HCEC 1CT (cell line): ENCODE data around the gene FIGNL1.
A peak's percentile ranks its signal among the peaks of the same experiment; 100 is the strongest.

Experiments
- DNase-seq: peaks from one replicate; pipeline ENCODE4 v3.0.0-alpha.2; 2017

FIGNL1 gene

DNA sequence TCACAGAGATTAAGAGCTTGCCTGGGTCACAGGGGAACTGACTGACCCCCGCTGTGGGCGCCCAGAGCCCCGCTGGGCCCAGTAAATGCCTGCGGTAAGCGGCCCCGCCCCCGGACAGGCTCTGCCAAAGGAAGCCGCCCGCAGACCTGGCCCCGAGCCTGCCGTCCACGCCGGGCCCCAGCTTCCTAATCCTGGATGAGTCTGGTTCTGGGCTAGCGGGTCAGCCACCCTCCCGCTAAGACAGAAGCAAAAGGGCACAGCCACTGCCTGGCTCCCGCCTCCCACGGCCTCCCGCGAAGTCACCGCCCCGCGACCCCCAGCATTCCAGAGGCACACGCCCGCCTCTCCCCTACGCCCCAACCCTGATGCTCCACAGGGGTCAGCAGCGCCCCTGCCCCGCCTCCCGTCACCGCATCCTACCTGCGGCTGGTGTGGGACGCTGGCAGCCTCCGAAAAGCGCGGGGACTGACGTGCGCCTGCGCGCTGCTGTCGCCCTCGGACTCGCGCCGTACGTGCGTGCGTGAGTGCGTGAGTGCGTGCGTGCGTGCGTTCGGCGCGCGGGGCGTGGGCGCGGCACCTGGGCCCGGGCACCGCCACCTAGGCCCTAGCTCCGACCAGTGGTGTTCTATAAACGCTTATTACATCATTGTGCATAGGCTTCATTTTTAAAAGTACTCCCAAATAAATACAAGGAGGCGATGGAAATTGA, at the start of gene FIGNL1:
TSS of gene FIGNL1 (minus strand) at position 470 of the 709 bp plus-strand sequence. CDS start 3,063 bp downstream, outside the sequence.
- peak; percentile 71 for DNase-seq

GRCh38 chr7:50499092-50499491, 48.9 kb upstream of the FIGNL1 start:
- DNase-seq = no peak

DNA sequence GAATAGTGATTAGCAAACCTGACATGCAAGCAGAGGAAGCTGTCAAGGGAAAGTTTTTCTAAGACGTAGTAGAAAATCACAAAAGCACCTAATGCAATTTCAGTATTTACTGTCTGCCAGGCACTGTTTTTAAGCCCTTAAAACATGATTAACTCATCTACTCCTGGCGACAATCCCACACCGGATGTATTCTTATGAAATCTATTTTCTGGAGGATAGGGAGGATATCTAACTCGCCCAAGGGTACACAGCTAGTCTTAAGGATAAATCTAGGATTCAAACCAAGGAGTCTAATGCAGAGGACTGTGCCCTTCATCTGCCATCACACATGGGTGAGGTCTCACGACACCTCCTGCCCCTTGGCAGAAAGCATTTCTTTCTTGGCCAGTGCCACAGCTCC, 47.8 kb upstream of the FIGNL1 start:
- DNase-seq = peak; percentile 70

GRCh38 chr7:50497068-50497642, 47.0 kb upstream of the FIGNL1 start:
- DNase-seq = peak; percentile 45

- DNase-seq = no peak
Measured at GRCh38 chr7:50496569-50496968, 46.4 kb upstream of the FIGNL1 start.

DNA sequence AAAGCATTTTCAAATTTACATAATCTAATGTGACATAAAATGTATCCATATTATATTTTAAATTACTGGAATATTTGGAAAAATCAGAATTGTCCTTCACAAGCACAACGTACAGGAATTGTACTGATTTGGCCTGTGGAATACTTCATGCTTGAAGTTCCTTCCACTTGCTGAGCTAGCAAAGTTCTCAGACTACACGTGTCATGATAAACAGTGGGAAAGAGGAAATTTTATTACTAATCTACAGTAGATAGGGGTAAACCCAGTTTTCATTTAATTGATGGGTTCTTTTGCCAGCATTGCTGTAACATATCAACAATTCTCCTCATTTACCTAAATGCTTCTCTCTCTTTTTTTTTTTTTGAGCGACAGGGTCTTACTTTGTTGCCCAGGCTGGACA, 45.6 kb upstream of the FIGNL1 start:
- no peak for DNase-seq

DNA sequence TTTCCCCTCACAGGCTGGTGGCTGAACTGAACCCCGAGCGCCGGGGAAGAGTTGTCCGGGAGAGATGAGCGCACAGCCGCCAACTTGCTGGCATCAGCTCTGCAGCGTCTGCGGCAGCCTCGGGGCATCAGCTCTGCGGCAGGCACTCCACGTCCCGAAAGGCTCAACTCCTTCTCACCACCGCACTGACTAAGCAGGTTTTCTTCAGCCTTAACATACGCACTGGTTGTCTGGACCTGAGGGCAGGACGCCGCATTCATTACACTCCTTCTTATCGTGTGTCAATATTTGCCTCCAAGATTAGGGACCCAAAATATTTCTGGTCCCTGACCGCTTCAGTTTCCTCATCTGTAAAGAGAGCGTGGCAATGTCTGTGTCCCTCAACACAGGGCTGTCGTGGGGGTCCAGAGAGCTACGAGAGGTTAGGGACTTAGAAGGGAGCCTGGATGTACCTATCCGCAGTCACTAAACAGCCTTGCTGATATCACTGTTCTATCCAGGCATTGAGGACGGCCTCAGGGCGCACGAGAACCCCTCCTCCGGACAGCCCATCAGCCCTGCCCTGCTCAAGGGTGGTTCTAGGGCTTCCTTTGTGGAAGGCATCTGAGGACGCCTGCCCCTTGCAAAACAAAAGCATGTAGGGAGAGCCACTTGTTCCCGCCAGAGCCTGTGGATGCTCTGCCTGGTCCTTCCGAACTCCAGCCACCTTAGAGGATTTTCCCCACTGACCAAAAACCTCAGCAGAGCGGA, 42.8 kb upstream of the FIGNL1 start:
- DNase-seq = no peak

DNA sequence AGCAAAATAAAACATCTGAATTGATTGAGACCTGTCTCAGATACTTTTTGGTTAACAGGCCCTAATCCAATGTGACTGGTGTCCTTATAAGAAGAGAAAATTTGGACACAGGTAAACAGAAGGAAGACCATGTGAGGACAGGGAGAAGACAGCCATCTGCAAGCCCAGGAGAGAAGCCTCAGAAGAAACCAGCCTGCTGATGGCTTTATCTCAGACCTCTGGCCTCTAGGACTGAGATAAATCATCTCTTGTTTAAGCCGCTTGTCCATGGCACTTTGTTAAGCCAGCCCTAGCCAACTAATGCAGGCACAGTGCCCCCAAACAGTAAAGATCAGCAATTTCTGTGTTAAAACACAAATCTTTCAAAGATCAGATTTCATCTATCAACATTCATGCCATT, 41.8 kb upstream of the FIGNL1 start:
- DNase-seq = no peak

- no peak for DNase-seq
Measured at GRCh38 chr7:50491209-50491608, 41.1 kb upstream of the FIGNL1 start.

DNA sequence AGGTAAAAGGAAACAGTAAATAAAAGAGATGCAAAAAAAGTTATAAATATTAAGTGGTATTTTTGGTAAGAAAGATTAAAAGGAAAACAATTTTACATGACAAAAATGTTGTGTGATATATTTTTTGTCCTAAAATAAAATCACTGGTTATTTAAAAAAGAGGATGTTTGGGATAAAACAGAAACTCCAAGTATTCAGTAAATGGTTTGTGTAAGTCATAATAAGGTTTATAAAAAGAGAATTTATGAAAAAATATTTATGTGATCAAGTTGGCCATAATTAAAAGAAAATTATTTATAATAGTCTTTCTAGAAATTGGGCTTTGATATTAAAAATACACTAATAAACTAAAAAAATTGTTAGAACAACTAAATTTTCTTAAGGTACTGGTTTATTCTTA, 38.2 kb upstream of the FIGNL1 start:
- DNase-seq = no peak

- no peak for DNase-seq
Measured at GRCh38 chr7:50486512-50486911, 36.4 kb upstream of the FIGNL1 start.

GRCh38 chr7:50481867-50482266, 31.7 kb upstream of the FIGNL1 start:
- no peak for DNase-seq

DNA sequence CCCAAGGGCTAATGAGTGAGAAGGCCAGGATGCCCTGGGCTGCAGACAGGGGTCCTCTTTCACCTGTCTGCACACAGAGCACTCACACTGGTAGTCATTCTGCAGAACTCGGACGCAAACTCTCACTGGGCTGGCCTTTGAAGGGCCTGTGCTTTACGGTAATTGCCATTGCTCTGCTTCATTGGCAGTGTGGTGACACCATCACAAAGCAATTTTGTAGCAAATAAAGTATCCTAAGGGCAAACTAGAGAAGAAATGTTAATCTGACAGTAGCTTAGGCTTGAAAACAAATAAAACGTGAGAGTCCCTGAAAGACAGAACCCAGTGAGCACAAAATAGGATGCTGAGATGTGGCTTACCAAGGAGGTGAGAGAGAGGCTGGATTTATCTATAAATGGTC, 30.6 kb upstream of the FIGNL1 start:
- DNase-seq = no peak

DNA sequence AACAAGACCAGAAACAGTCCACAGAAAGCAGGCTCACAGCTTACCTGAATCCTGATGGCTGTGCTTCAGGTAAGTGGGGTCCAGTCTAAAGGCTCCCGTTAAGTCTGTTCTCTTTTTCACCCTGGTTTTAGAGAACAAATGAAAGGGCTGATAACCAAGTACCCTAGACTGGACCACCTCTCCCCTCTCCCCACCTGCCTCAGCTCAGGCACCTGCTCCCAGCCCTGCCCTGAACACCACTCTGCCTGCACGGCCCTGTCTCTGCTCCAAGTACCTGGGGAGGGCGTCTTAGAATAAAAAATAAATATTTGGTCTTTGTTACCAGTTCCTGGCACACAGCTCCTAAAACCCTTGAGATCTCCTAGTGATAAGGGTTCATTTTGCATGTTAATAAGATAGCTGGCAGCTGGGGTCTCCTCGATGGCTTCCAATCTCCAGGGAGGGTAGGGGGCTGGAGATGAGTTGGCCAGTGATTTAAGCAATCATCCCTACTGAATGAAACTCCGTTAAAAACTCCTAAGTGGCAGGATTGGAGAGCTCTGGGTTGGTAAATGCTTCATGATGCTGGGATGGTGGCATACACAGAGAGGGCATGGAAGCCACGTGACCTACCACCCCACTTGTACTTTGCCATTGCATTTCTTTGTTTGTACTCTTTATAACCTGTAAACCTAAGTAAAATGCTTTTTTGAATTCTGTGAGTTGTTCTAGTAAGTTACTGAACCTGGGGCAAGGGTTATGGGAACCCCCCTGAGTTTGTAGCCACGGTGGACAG, 29.8 kb upstream of the FIGNL1 start:
- no peak for DNase-seq

- DNase-seq = no peak
Measured at GRCh38 chr7:50477640-50478039, 27.5 kb upstream of the FIGNL1 start.

DNA sequence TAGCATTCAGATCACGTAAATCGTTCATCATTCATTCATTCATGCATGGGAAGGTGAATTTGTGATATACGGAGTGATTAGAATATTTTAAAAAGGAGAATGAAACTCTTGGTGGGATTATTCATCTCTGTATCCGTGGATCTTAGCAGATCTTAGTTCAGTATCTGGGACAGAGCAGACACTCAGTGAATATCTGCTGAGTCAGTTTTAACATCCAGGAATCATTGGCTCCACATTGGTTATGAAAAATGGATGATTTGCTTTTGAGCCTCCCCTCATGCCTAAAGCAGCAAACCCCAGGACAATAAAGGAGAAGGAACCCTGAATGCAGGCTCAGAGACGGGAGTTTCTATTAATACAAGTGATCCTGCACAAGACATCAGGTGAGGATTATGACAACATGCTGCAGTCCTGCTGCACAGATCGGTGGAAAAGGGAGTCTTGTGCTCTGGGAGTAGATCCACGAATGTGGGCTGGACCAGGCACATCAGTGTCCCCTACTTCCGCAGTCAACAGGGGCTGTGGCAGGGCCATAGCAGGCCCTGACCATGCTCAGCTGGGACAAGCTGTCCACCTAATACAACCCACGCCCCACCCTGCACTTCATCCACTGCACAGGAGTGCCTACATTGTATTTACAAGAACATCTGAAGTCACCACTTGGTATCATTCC, 26.9 kb upstream of the FIGNL1 start:
- no peak for DNase-seq

- no peak for DNase-seq
Measured at GRCh38 chr7:50475340-50475739, 25.2 kb upstream of the FIGNL1 start.

GRCh38 chr7:50474382-50475160, 24.4 kb upstream of the FIGNL1 start:
- no peak for DNase-seq

GRCh38 chr7:50473531-50473930, 23.4 kb upstream of the FIGNL1 start:
- DNase-seq = no peak

- no peak for DNase-seq
Measured at GRCh38 chr7:50472427-50472826, 22.3 kb upstream of the FIGNL1 start.

GRCh38 chr7:50471970-50472369, 21.8 kb upstream of the FIGNL1 start:
- DNase-seq = no peak
